ENCODE results near the gene COL20A1.

Gene COL20A1

GRCh38 chr20:63278661-63279060, 14.3 kb upstream of the COL20A1 start:
- no peak for DNase-seq

GRCh38 chr20:63279931-63280330, 13.1 kb upstream of the COL20A1 start:
- no peak for DNase-seq

GRCh38 chr20:63280371-63280770, 12.6 kb upstream of the COL20A1 start:
- DNase-seq: no peak

GRCh38 chr20:63280929-63281545, 11.9 kb upstream of the COL20A1 start:
- DNase-seq: no peak

- DNase-seq: no peak
Observed at GRCh38 chr20:63281742-63282665, 11.0 kb upstream of the COL20A1 start.

- no peak for DNase-seq
Observed at GRCh38 chr20:63282946-63283345, 10.0 kb upstream of the COL20A1 start.

- no peak for DNase-seq
Observed at GRCh38 chr20:63283397-63284082, 9.4 kb upstream of the COL20A1 start.

- DNase-seq: no peak
Observed at GRCh38 chr20:63284083-63284440, 8.9 kb upstream of the COL20A1 start.

- DNase-seq: no peak
Observed at GRCh38 chr20:63284544-63284949, 8.4 kb upstream of the COL20A1 start.

- DNase-seq: no peak
Observed at GRCh38 chr20:63284981-63285524, 7.9 kb upstream of the COL20A1 start.

GRCh38 chr20:63285636-63286615, 7.1 kb upstream of the COL20A1 start:
- no peak for DNase-seq

- no peak for DNase-seq
Observed at GRCh38 chr20:63286781-63287696, 5.9 kb upstream of the COL20A1 start.

GRCh38 chr20:63287697-63288580, 5.0 kb upstream of the COL20A1 start:
- no peak for DNase-seq

- DNase-seq: no peak
Observed at GRCh38 chr20:63288581-63289251, 4.3 kb upstream of the COL20A1 start.

- DNase-seq: no peak
Observed at GRCh38 chr20:63289311-63290135, 3.5 kb upstream of the COL20A1 start.

GRCh38 chr20:63290136-63290676, 2.8 kb upstream of the COL20A1 start:
- DNase-seq: no peak

GRCh38 chr20:63290677-63291472, 2.1 kb upstream of the COL20A1 start:
- DNase-seq: no peak

Data from NCI-H2171 (cell line).